IPS-15b (cell line): Measurements from ENCODE around the gene NUDT5.
"Not testable (repeated sequence)": the region's sequence is repeated elsewhere in the genome, so short reads cannot be mapped to it uniquely, and the experiment has no call there.

Experiments used
- H3K27me3 ChIP-seq: one replicate; pipeline ENCODE4 v1.6.1; 2013; ENCODE audit warnings: low read length; ENCODE audit not compliant: control insufficient read depth, insufficient read depth
- H3K36me3 ChIP-seq: one replicate; pipeline ENCODE4 v1.6.1; 2013; ENCODE audit warnings: low read length; ENCODE audit not compliant: control insufficient read depth, insufficient read depth
- H3K4me1 ChIP-seq: one replicate; pipeline ENCODE4 v1.6.1; 2013; ENCODE audit warnings: mild to moderate bottlenecking, low read length; ENCODE audit not compliant: control insufficient read depth, insufficient read depth
- H3K4me3 ChIP-seq: one replicate; pipeline ENCODE4 v1.5.1; 2013; ENCODE audit warnings: low read depth, low read length
- H3K9ac ChIP-seq: one replicate; pipeline ENCODE4 v1.6.1; 2013; ENCODE audit warnings: low read depth, mild to moderate bottlenecking, low read length
- H3K9me3 ChIP-seq: one replicate; pipeline ENCODE4 v1.6.1; 2013; ENCODE audit warnings: mild to moderate bottlenecking, low read length; ENCODE audit not compliant: control insufficient read depth, insufficient read depth

The NUDT5 gene

GRCh38 chr10:12195603-12196506 is at the start of gene NUDT5, which contains the start of gene CDC123:
Gene NUDT5, minus strand, starts transcription at chr10:12195891. Its CDS starts 9,600 bp downstream, at chr10:12186291.
Gene CDC123, plus strand, starts transcription at chr10:12196188. Its CDS starts 58 bp downstream, at chr10:12196246.
- H3K4me1 ChIP-seq: peaks cover 3% of the 10 kb centered on the region
- peak within 1 kb of the TSS; percentile 86 for H3K4me3 ChIP-seq
- no peaks in the 10 kb centered on the region for H3K36me3 ChIP-seq
- H3K9ac ChIP-seq: peak within 1 kb of the TSS; percentile 86
- no peaks in the 10 kb centered on the region for H3K27me3 ChIP-seq
- no peaks in the 10 kb centered on the region for H3K9me3 ChIP-seq

GRCh38 chr10:12243864-12244620 is 48.4 kb upstream of the NUDT5 start:
- H3K36me3 ChIP-seq: peaks cover 20% of the 10 kb centered on the region
- no peak overlapping the region for H3K9ac ChIP-seq

GRCh38 chr10:12241810-12242529 is 46.3 kb upstream of the NUDT5 start:
- Histone ChIP-seq H3K27me3 (no peaks in the 10 kb centered on the region), H3K4me3 (no peak overlapping the region), H3K4me1 (no peaks in the 10 kb centered on the region), H3K9me3 (no peaks in the 10 kb centered on the region), H3K9ac (no peak overlapping the region), H3K36me3 (peaks cover 17% of the 10 kb centered on the region)

More at GRCh38 chr10:12243864-12244620, 48.4 kb upstream of the NUDT5 start:
- Histone ChIP-seq H3K27me3 (no peaks in the 10 kb centered on the region), H3K9me3 (no peaks in the 10 kb centered on the region), H3K4me1 (no peaks in the 10 kb centered on the region), H3K4me3 (no peak overlapping the region)

- Histone ChIP-seq H3K9me3 (no peaks in the 10 kb centered on the region), H3K4me3 (no peak overlapping the region), H3K9ac (no peak overlapping the region), H3K27me3 (no peaks in the 10 kb centered on the region), H3K36me3 (peaks cover under 1% of the 10 kb centered on the region), H3K4me1 (no peaks in the 10 kb centered on the region)
Measured at GRCh38 chr10:12238821-12239220, 43.1 kb upstream of the NUDT5 start.

GRCh38 chr10:12237265-12238220 is 41.9 kb upstream of the NUDT5 start:
- H3K27me3 ChIP-seq: no peaks in the 10 kb centered on the region
- H3K9me3 ChIP-seq: no peaks in the 10 kb centered on the region
- no peak overlapping the region for H3K4me3 ChIP-seq
- H3K4me1 ChIP-seq: no peaks in the 10 kb centered on the region
- H3K36me3 ChIP-seq: no peaks in the 10 kb centered on the region
- no peak overlapping the region for H3K9ac ChIP-seq

- Histone ChIP-seq H3K4me1 (no peaks in the 10 kb centered on the region), H3K4me3 (no peak overlapping the region), H3K9ac (no peak overlapping the region), H3K27me3 (no peaks in the 10 kb centered on the region), H3K36me3 (no peaks in the 10 kb centered on the region), H3K9me3 (no peaks in the 10 kb centered on the region)
Measured at GRCh38 chr10:12235796-12236195, 40.1 kb upstream of the NUDT5 start.

- Histone ChIP-seq H3K4me1 (no peaks in the 10 kb centered on the region), H3K9me3 (no peaks in the 10 kb centered on the region), H3K9ac (no peak overlapping the region), H3K4me3 (no peak overlapping the region), H3K36me3 (peaks cover 5% of the 10 kb centered on the region), H3K27me3 (no peaks in the 10 kb centered on the region)
Measured at GRCh38 chr10:12235116-12235694, 39.5 kb upstream of the NUDT5 start.

GRCh38 chr10:12234687-12235086 is 39.0 kb upstream of the NUDT5 start:
- H3K27me3 ChIP-seq, H3K9ac ChIP-seq, H3K4me3 ChIP-seq, H3K4me1 ChIP-seq, H3K36me3 ChIP-seq, H3K9me3 ChIP-seq: not testable (repeated sequence)

GRCh38 chr10:12228851-12229250 is 33.2 kb upstream of the NUDT5 start:
- Histone ChIP-seq H3K4me3 (no peak overlapping the region), H3K9ac (no peak overlapping the region), H3K4me1 (no peaks in the 10 kb centered on the region), H3K27me3 (no peaks in the 10 kb centered on the region), H3K9me3 (no peaks in the 10 kb centered on the region), H3K36me3 (peaks cover 16% of the 10 kb centered on the region)

- not testable (repeated sequence) for H3K9me3 ChIP-seq, H3K4me1 ChIP-seq, H3K9ac ChIP-seq, H3K4me3 ChIP-seq, H3K27me3 ChIP-seq
- peaks cover 16% of the 10 kb centered on the region for H3K36me3 ChIP-seq
Measured at GRCh38 chr10:12226438-12226837, 30.7 kb upstream of the NUDT5 start.
